SK-N-MC (cell line): Measurements from ENCODE around the gene PLEKHS1.
"Not testable (repeated sequence)": the region's sequence is repeated elsewhere in the genome, so short reads cannot be mapped to it uniquely, and the experiment has no call there.

Experiments
- DNase-seq: peaks from one replicate; pipeline ENCODE4 v3.0.0-alpha.2; 2011; ENCODE audit warnings: low read depth, low spot score
- H3K27ac ChIP-seq: fragments of 200-600 bp; sonication (generic); 2 replicates; pipeline ENCODE4 v1.5.1; 2016; ENCODE audit warnings: mixed run types
- H3K36me3 ChIP-seq: fragments of 200-600 bp; sonication (generic); 2 replicates; pipeline ENCODE4 v1.6.1; 2017; ENCODE audit warnings: antibody characterized with exemption, low read length, mixed read lengths; ENCODE audit not compliant: insufficient read depth
- H3K4me3 ChIP-seq: fragments of 200-600 bp; sonication (generic); 2 replicates; pipeline ENCODE4 v1.5.1; 2016
- H3K9ac ChIP-seq: fragments of 200-600 bp; sonication (generic); 2 replicates; pipeline ENCODE4 v1.8.0; 2017; ENCODE audit warnings: mixed run types, mixed read lengths; ENCODE audit not compliant: insufficient read length
- H3K9me3 ChIP-seq: fragments of 200-600 bp; sonication (generic); 2 replicates; pipeline ENCODE4 v1.6.1; 2017; ENCODE audit warnings: low read depth, mild to moderate bottlenecking, antibody characterized with exemption, low read length, moderate library complexity, mixed read lengths
- EZH2 ChIP-seq: fragments of 200-600 bp; sonication (generic); IDR thresholded peaks from one replicate; pipeline ENCODE4 v1.6.1; 2017; ENCODE audit warnings: antibody characterized with exemption
- FOXP2 ChIP-seq: optimal IDR thresholded peaks from 2 replicates; pipeline ENCODE3; 2011; ENCODE audit warnings: mild to moderate bottlenecking, moderate library complexity; ENCODE audit not compliant: insufficient read depth; ENCODE audit errors: extremely low read length, control extremely low read depth
- POLR2AphosphoS5 ChIP-seq: IDR thresholded peaks from 2 replicates; pipeline ENCODE4 v1.6.1; 2012; ENCODE audit warnings: mild to moderate bottlenecking, low read depth, low read length, borderline replicate concordance

PLEKHS1 gene

GRCh38 chr10:113823389-113823788 is 71.9 kb downstream of the PLEKHS1 start:
- H3K9ac ChIP-seq = no peak overlapping the region
- no peak overlapping the region for H3K27ac ChIP-seq
- no peak overlapping the region for H3K4me3 ChIP-seq
- no peak for DNase-seq
- H3K9me3 ChIP-seq = no peaks in the 10 kb centered on the region
- TF ChIP-seq FOXP2 (no peak), EZH2 (no peak), POLR2AphosphoS5 (no peak)
- H3K36me3 ChIP-seq = no peaks in the 10 kb centered on the region

GRCh38 chr10:113825791-113826190 is 74.3 kb downstream of the PLEKHS1 start:
- peak overlapping the region; percentile 48 for H3K27ac ChIP-seq
- no peak for TF ChIP-seq POLR2AphosphoS5
- TF ChIP-seq FOXP2 = no peak
- TF ChIP-seq EZH2 = no peak

GRCh38 chr10:113828567-113828966 is 77.1 kb downstream of the PLEKHS1 start:
- not testable (repeated sequence) for H3K4me3 ChIP-seq, H3K9ac ChIP-seq, H3K27ac ChIP-seq, H3K9me3 ChIP-seq, H3K36me3 ChIP-seq, DNase-seq

More at GRCh38 chr10:113825791-113826190, 74.3 kb downstream of the PLEKHS1 start:
- no peak overlapping the region for H3K9ac ChIP-seq
- no peak for DNase-seq
- H3K9me3 ChIP-seq = no peaks in the 10 kb centered on the region
- H3K4me3 ChIP-seq = no peak overlapping the region
- H3K36me3 ChIP-seq = no peaks in the 10 kb centered on the region
